Thyroid gland (tissue), 4 donors: ENCODE measurements around the gene FAM168B. TPM values are rescaled to one million over a fixed set of nuclear protein-coding genes. Genes with fewer than 3 reads are reported as not detected.
A peak's percentile ranks its signal among the peaks of the same experiment; 100 is the strongest.

Source experiments
- DNase-seq, 2 donors: peaks; one replicate each; pipeline ENCODE4 v3.0.0-alpha.2; 2019
- H3K27ac ChIP-seq, 3 donors: fragments of 200-600 bp; sonication (generic); 1 replicate in 2 of 3; 2 replicates in 1 of 3; pipeline ENCODE4 v1.5.1; 2016 to 2019; ENCODE audit warnings: mild to moderate bottlenecking in 1 of 3, moderate library complexity in 1 of 3
- H3K27me3 ChIP-seq: fragments of 200-600 bp; sonication (generic); one replicate; pipeline ENCODE4 v1.5.1; 2019
- H3K36me3 ChIP-seq, 2 donors: fragments of 200-600 bp; sonication (generic); one replicate each; pipeline ENCODE4 v1.5.1; 2016 to 2019
- H3K4me1 ChIP-seq, 2 donors: fragments of 200-600 bp; sonication (generic); one replicate each; pipeline ENCODE4 v1.5.1; 2017 to 2019
- H3K4me3 ChIP-seq, 3 donors: fragments of 200-600 bp; sonication (generic); replicated peaks in 1 of 3; 1 replicate in 2 of 3; 2 replicates in 1 of 3; pipeline ENCODE4 v1.5.1; 2016; ENCODE audit warnings: mild to moderate bottlenecking in 1 of 3
- H3K9me3 ChIP-seq: fragments of 200-600 bp; sonication (generic); one replicate; pipeline ENCODE4 v1.5.1; 2017
- POLR2A ChIP-seq, 2 donors: fragments of 450-650 bp; IDR thresholded peaks; one replicate each; pipeline ENCODE4 v1.6.1; 2017; ENCODE audit warnings: antibody characterized with exemption in 2 of 2, mild to moderate bottlenecking in 2 of 2, moderate library complexity in 1 of 2
- WGBS, 2 donors: methylation state at CpG; one replicate each; pipeline ENCODE4 v1.1.5; 2017; 5-methylcytosine and 5-hydroxymethylcytosine counted together
- intact Hi-C: fragments of 100-400 bp; cut with DNase I; formaldehyde crosslinking; loops from one replicate; pipeline ENCODE4 v1.15.1; 2023
- total RNA-seq, 4 donors: library from RNA; depleted of rRNA; stranded (reverse); fragments of >200 nt; gene quantifications; one replicate each; pipeline ENCODE4 v1.2.3, GENCODE V29; 2016
- TF ChIP-seq, protein P1 (sequence below), 6 experiments: fragments of 200-600 bp in 3 of 6; fragments of 450-650 bp in 3 of 6; sonication (generic) in 3 of 6; IDR thresholded peaks; one replicate each; pipeline ENCODE4 v1.5.1; 2016 to 2019; ENCODE audit warnings: antibody characterized with exemption in 6 of 6, mild to moderate bottlenecking in 2 of 6, inconsistent platforms in 1 of 6, moderate library complexity in 1 of 6

FAM168B gene
- total RNA-seq, 4 donors from 2014 or later = 110 to 156 (median 146) TPM

DNA sequence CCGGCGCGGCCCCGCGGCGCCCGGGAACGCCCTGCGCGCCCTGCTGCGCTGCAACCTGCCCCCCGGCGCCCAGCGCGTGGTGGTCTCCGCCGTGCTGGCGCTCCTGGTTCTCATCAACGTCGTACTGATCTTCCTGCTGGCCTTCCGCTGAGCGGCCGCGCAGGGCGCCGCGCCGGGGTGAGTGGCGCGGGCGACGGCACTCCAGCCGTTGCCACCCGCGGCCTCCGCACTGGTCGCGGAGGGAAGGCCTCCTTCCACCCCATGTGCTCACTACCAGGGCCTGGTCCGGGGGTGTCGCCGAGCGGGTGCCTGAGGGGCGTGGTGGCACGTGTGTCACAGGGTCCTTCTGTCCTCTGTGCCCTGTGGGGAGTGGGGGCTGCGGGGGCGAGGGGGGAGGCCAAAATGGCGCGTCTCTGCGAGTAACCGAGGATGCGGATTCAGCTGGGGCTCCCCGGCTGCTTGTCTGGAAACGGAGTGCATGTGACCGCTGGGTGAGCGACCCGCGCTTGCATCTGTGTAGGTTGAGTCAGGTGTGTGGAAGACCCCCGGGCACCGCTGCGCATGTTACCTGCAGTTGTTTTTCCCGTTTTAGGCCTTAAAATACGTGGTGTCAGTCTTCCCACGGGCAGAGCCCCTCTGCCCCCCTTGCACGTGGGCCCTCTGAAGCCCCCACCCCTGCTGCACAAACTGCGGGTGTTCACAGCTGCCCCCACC, 58.0 kb downstream of the FAM168B start:
- H3K4me1 ChIP-seq = peaks cover 17 to 58% of the 10 kb centered on the region in 2 donors
- H3K36me3 ChIP-seq = no peaks in the 10 kb centered on the region
- no peaks in the 10 kb centered on the region for H3K27me3 ChIP-seq
- H3K9me3 ChIP-seq = no peaks in the 10 kb centered on the region
- H3K4me3 ChIP-seq = peak overlapping the region in 1 of 3 donors; percentile 27
- intact Hi-C loops = no loop called here
- WGBS, 2 donors = 36 to 80% methylated on average over 1 to 28 of the region's 65 CpGs
- H3K27ac ChIP-seq = no peak overlapping the region
- no peak for DNase-seq
- no peak for TF ChIP-seq POLR2A (IDR thresholded peaks at IDR 0.05)
- TF ChIP-seq, protein P1, sequence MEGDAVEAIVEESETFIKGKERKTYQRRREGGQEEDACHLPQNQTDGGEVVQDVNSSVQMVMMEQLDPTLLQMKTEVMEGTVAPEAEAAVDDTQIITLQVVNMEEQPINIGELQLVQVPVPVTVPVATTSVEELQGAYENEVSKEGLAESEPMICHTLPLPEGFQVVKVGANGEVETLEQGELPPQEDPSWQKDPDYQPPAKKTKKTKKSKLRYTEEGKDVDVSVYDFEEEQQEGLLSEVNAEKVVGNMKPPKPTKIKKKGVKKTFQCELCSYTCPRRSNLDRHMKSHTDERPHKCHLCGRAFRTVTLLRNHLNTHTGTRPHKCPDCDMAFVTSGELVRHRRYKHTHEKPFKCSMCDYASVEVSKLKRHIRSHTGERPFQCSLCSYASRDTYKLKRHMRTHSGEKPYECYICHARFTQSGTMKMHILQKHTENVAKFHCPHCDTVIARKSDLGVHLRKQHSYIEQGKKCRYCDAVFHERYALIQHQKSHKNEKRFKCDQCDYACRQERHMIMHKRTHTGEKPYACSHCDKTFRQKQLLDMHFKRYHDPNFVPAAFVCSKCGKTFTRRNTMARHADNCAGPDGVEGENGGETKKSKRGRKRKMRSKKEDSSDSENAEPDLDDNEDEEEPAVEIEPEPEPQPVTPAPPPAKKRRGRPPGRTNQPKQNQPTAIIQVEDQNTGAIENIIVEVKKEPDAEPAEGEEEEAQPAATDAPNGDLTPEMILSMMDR (IDR thresholded peaks at IDR 0.05) = no peak

DNA sequence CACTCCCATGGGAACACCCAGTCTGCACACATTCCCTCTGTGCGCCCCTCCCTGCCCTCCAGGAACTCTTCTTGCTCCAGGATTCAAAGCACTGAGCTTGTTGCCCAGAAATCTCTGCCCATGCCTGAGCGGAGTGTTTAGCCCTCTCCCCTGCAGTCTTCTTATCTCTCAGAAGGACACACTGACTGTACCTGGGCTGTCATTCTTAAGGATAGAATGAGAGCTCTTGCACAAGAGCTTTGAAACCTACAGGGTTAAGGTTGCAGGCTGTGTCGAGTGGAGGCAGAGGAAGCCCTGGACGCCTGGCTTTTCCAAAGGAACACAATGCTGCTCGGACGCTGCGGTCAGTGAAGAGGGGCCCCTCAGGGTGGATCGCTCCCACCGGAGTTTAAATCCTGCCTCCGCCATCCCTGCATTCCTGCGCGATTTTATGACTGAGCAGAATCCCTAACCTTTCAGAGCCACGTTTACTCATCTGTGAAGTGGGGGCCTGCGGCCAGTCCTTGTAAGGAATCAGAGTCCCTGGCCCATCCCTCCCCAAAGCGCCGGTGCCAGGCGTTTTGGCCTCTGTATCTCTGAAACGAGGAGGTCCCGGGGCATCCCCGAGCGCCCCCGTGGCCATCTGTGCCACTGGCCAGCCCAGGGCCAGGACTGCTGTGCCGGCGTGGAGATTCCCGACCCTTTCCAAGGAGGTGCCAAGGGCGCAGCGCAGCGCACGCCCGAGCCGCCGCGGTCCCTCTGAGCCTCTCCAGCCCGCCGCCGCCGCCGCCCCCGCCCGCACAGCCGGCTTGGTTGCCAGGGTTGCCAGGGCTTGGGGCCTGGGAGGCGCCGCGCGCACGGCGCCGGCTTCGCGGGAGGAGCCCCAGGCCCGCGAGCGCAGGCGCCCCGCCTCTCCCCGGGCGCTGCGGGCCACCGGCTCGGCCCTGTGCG, 58.9 kb downstream of the FAM168B start:
- H3K27me3 ChIP-seq = no peaks in the 10 kb centered on the region
- peak; percentile 62 to 70 for DNase-seq
- peaks cover 17 to 49% of the 10 kb centered on the region in 2 donors for H3K4me1 ChIP-seq
- intact Hi-C loops = no loop called here
- WGBS, 2 donors = 6 to 11% methylated on average over 15 to 31 of the region's 61 CpGs
- no peak overlapping the region for H3K27ac ChIP-seq
- H3K9me3 ChIP-seq = no peaks in the 10 kb centered on the region
- H3K36me3 ChIP-seq = no peaks in the 10 kb centered on the region
- TF ChIP-seq, protein P1 (IDR thresholded peaks at IDR 0.05) = no peak
- no peak for TF ChIP-seq POLR2A (IDR thresholded peaks at IDR 0.05)
- H3K4me3 ChIP-seq = peak overlapping the region in 2 of 3 donors; percentile 18 to 56

DNA sequence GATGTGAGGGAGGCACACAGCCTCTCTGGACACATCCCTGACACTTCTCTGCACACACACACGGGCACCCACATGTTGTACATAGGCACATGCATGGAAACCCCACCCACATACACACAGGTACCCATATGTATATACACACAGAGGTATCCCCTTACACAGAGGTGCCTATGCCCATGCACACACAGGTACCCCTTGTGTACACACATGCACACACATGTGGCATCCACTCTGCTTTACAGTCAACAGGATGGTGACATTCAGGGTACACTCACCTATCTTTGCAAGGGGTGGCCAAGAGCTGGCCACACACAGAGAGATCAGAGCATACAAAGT, 59.5 kb downstream of the FAM168B start:
- peaks cover 17 to 46% of the 10 kb centered on the region in 2 donors for H3K4me1 ChIP-seq
- no peak overlapping the region for H3K4me3 ChIP-seq
- intact Hi-C loops = no loop called here
- no peaks in the 10 kb centered on the region for H3K36me3 ChIP-seq
- no peaks in the 10 kb centered on the region for H3K27me3 ChIP-seq
- TF ChIP-seq, protein P1 (IDR thresholded peaks at IDR 0.05) = no peak
- no peak for TF ChIP-seq POLR2A (IDR thresholded peaks at IDR 0.05)
- DNase-seq = no peak
- no peaks in the 10 kb centered on the region for H3K9me3 ChIP-seq
- 86 to 93% methylated on average over 1 of the region's 1 CpG for WGBS, 2 donors
- H3K27ac ChIP-seq = no peak overlapping the region

DNA sequence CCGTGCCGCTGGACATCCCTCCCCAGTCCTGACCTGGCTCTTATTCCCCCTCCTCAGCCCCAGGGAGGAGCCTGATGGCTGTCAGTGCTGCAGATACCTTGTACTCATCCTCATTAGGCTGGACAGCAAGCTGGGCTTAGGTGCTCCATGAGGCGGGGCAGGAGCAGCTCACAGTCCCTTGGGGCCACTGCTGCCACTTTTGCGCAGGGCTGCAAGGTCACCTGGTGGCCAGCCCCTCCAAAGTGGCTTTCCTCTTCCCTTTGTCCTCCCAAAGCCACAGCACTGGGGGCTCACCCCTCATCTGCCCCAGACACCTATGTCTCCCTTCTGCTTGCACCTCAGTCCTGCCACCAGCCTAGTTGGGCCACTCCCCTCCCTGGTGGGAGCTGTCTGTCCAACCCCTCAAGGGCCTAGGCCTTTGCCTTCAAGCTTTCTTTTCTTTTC, 60.8 kb downstream of the FAM168B start:
- Histone ChIP-seq H3K27ac (no peak overlapping the region), H3K9me3 (no peaks in the 10 kb centered on the region), H3K36me3 (no peaks in the 10 kb centered on the region), H3K4me1 (peaks cover 10 to 33% of the 10 kb centered on the region in 2 donors), H3K4me3 (no peak overlapping the region), H3K27me3 (no peaks in the 10 kb centered on the region)
- DNase-seq = no peak
- no peak for TF ChIP-seq POLR2A (IDR thresholded peaks at IDR 0.05)
- TF ChIP-seq, protein P1 (IDR thresholded peaks at IDR 0.05) = no peak
- WGBS, 2 donors = 93% methylated on average over 4 of the region's 4 CpGs
- intact Hi-C loops = no loop called here

DNA sequence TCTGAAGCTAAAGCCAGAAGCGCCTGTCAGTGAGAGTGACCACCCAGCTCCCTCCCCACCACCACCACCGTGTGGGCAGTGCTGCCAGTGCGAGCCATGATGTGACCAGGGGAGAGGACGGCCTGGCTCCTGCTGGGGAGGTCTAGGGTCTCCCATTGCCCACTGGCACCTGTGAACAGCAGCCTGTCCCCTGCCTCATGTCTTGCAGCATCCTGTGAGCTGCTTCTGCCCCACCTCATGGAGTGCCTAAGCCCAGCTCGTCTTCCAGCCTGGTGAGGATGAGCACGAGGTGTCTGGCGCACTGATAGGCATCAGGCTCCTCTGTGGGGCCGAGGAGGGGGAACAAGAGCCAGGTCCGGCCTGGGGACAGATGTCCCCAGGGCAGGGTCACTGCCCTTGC, 61.4 kb downstream of the FAM168B start:
- intact Hi-C loops = no loop called here
- Histone ChIP-seq H3K4me3 (no peak overlapping the region), H3K9me3 (no peaks in the 10 kb centered on the region), H3K4me1 (peaks cover 8 to 27% of the 10 kb centered on the region in 2 donors), H3K36me3 (no peaks in the 10 kb centered on the region), H3K27ac (no peak overlapping the region), H3K27me3 (no peaks in the 10 kb centered on the region)
- TF ChIP-seq, protein P1 (IDR thresholded peaks at IDR 0.05) = no peak
- TF ChIP-seq POLR2A (IDR thresholded peaks at IDR 0.05) = no peak
- no peak for DNase-seq
- WGBS, 2 donors = 63 to 71% methylated on average over 4 to 9 of the region's 9 CpGs
